GM12878 (cell line): ENCODE results near the gene PDCD1LG2.

Experiments
- CHD4 ChIP-seq: fragments of 200-600 bp; sonication (generic); IDR thresholded peaks from 2 replicates; pipeline ENCODE4 v1.6.1; 2016; ENCODE audit warnings: mild to moderate bottlenecking
- TF ChIP-seq, protein P1 (sequence below), 3 experiments: IDR thresholded peaks in 2 of 3; conservative IDR thresholded peaks in 1 of 3; 2 replicates each; pipeline ENCODE4 v1.5.1; 2011; ENCODE audit warnings: low read depth in 3 of 3, low read length in 3 of 3, mild to moderate bottlenecking in 3 of 3, control low read depth in 2 of 3, moderate library complexity in 2 of 3, inconsistent platforms in 1 of 3, mixed read lengths in 1 of 3; ENCODE audit not compliant: control insufficient read depth in 2 of 3, insufficient read depth in 1 of 3; ENCODE audit errors: extremely low read depth in 1 of 3

DNA sequence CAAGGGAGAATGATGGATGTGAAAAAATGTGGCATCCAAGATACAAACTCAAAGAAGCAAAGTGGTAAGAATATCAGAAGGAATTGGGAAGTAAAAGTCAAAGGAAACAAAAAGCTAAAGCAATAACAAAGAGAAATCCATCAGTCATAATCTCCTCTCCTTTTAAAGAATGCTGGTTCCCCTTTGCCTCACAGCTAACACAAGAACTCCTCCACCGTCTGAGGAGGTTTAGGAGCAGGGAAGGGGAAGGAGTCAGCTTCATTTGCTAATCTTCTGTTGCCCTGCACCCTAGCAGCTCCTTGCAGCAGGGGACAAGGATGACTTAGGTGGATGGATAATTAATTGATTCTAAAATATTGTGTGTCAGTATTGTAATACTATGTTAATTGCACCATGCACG is 43.6 kb upstream of the PDCD1LG2 start:
- TF ChIP-seq, protein P1, sequence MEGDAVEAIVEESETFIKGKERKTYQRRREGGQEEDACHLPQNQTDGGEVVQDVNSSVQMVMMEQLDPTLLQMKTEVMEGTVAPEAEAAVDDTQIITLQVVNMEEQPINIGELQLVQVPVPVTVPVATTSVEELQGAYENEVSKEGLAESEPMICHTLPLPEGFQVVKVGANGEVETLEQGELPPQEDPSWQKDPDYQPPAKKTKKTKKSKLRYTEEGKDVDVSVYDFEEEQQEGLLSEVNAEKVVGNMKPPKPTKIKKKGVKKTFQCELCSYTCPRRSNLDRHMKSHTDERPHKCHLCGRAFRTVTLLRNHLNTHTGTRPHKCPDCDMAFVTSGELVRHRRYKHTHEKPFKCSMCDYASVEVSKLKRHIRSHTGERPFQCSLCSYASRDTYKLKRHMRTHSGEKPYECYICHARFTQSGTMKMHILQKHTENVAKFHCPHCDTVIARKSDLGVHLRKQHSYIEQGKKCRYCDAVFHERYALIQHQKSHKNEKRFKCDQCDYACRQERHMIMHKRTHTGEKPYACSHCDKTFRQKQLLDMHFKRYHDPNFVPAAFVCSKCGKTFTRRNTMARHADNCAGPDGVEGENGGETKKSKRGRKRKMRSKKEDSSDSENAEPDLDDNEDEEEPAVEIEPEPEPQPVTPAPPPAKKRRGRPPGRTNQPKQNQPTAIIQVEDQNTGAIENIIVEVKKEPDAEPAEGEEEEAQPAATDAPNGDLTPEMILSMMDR (IDR thresholded peaks at IDR 0.05 in 2 of 3, conservative IDR thresholded peaks at IDR 0.05 in 1 of 3; ENCODE audit: control insufficient read depth in 2 of 3, extremely low read depth in 1 of 3, insufficient read depth in 1 of 3, low read depth in 3 of 3, low read length in 3 of 3), result no peak
- TF ChIP-seq CHD4, result no peak
